ENCODE results near the gene EGF. TPM values are rescaled to one million over a fixed set of nuclear protein-coding genes. Genes with fewer than 3 reads are reported as not detected.

EGF gene
- total RNA-seq, 1 donor from 2014 or later: not detected

GRCh38 chr4:109939190-109939589 lies 26.5 kb downstream of the EGF start:
- no peak for TF ChIP-seq CTCF (IDR thresholded peaks at IDR 0.05; ENCODE audit: partially characterized antibody, unreplicated experiment)
- no peaks in the 10 kb centered on the region for H3K9me3 Mint-ChIP-seq (ENCODE audit: unreplicated experiment)
- no peak overlapping the region for H3K27ac Mint-ChIP-seq (ENCODE audit: unreplicated experiment)
- no peaks in the 10 kb centered on the region for H3K36me3 Mint-ChIP-seq (ENCODE audit: unreplicated experiment)
- H3K4me1 Mint-ChIP-seq (ENCODE audit: low read depth, unreplicated experiment): no peaks in the 10 kb centered on the region
- no peak overlapping the region for H3K4me3 Mint-ChIP-seq (ENCODE audit: unreplicated experiment)
- peaks cover 2% of the 10 kb centered on the region for H3K27me3 Mint-ChIP-seq (ENCODE audit: unreplicated experiment)
- DNase-seq: no peak

GRCh38 chr4:109942292-109942926 lies 29.7 kb downstream of the EGF start:
- TF ChIP-seq CTCF (IDR thresholded peaks at IDR 0.05; ENCODE audit: partially characterized antibody, unreplicated experiment): no peak
- no peaks in the 10 kb centered on the region for H3K4me1 Mint-ChIP-seq (ENCODE audit: low read depth, unreplicated experiment)
- H3K36me3 Mint-ChIP-seq (ENCODE audit: unreplicated experiment): no peaks in the 10 kb centered on the region
- no peak for DNase-seq
- H3K27ac Mint-ChIP-seq (ENCODE audit: unreplicated experiment): no peak overlapping the region
- H3K9me3 Mint-ChIP-seq (ENCODE audit: unreplicated experiment): no peaks in the 10 kb centered on the region
- no peaks in the 10 kb centered on the region for H3K27me3 Mint-ChIP-seq (ENCODE audit: unreplicated experiment)
- no peak overlapping the region for H3K4me3 Mint-ChIP-seq (ENCODE audit: unreplicated experiment)

GRCh38 chr4:109943745-109944144 lies 31.1 kb downstream of the EGF start:
- H3K4me3 Mint-ChIP-seq (ENCODE audit: unreplicated experiment): no peak overlapping the region
- H3K36me3 Mint-ChIP-seq (ENCODE audit: unreplicated experiment): no peaks in the 10 kb centered on the region
- DNase-seq: no peak
- H3K27me3 Mint-ChIP-seq (ENCODE audit: unreplicated experiment): no peaks in the 10 kb centered on the region
- no peak overlapping the region for H3K27ac Mint-ChIP-seq (ENCODE audit: unreplicated experiment)
- H3K9me3 Mint-ChIP-seq (ENCODE audit: unreplicated experiment): no peaks in the 10 kb centered on the region
- no peak for TF ChIP-seq CTCF (IDR thresholded peaks at IDR 0.05; ENCODE audit: partially characterized antibody, unreplicated experiment)
- H3K4me1 Mint-ChIP-seq (ENCODE audit: low read depth, unreplicated experiment): no peaks in the 10 kb centered on the region

DNA sequence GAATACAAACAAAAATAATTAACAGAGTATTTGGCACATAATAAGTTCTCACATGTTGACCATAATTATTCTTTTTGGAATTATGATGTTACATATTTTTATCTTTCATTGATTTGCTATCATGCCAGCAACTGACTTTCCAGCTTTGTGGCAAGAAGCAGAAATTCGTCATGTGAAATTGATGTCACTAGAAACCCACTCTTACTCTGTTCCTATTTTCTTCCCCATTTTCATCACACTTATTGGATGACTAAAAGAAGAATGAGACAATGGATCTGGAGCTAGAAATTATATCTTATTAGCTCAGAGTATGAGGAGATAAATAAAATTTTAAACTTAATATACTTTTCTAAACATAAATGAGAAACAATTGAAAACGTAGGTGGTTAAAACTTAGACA lies 31.9 kb downstream of the EGF start:
- Mint-ChIP-seq H3K4me1 (ENCODE audit: low read depth, unreplicated experiment) (no peaks in the 10 kb centered on the region), H3K4me3 (ENCODE audit: unreplicated experiment) (no peak overlapping the region), H3K27ac (ENCODE audit: unreplicated experiment) (no peak overlapping the region), H3K27me3 (ENCODE audit: unreplicated experiment) (no peaks in the 10 kb centered on the region), H3K9me3 (ENCODE audit: unreplicated experiment) (no peaks in the 10 kb centered on the region), H3K36me3 (ENCODE audit: unreplicated experiment) (no peaks in the 10 kb centered on the region)
- no peak for DNase-seq
- no peak for TF ChIP-seq CTCF (IDR thresholded peaks at IDR 0.05; ENCODE audit: partially characterized antibody, unreplicated experiment)

GRCh38 chr4:109945056-109945455 lies 32.4 kb downstream of the EGF start:
- Mint-ChIP-seq H3K27me3 (ENCODE audit: unreplicated experiment) (no peaks in the 10 kb centered on the region), H3K4me1 (ENCODE audit: low read depth, unreplicated experiment) (no peaks in the 10 kb centered on the region), H3K4me3 (ENCODE audit: unreplicated experiment) (no peak overlapping the region), H3K27ac (ENCODE audit: unreplicated experiment) (no peak overlapping the region), H3K36me3 (ENCODE audit: unreplicated experiment) (no peaks in the 10 kb centered on the region), H3K9me3 (ENCODE audit: unreplicated experiment) (no peaks in the 10 kb centered on the region)
- no peak for TF ChIP-seq CTCF (IDR thresholded peaks at IDR 0.05; ENCODE audit: partially characterized antibody, unreplicated experiment)
- no peak for DNase-seq

Data from glutamatergic neuron (in vitro differentiated cells).